ENCODE measurements around the gene ADGRD2. TPM values are rescaled to one million over a fixed set of nuclear protein-coding genes. Genes with fewer than 3 reads are reported as not detected.
"Not testable (repeated sequence)": the region's sequence is repeated elsewhere in the genome, so short reads cannot be mapped to it uniquely, and the experiment has no call there.

Gene ADGRD2
- total RNA-seq, 4 donors from 2014 or later = not detected

DNA sequence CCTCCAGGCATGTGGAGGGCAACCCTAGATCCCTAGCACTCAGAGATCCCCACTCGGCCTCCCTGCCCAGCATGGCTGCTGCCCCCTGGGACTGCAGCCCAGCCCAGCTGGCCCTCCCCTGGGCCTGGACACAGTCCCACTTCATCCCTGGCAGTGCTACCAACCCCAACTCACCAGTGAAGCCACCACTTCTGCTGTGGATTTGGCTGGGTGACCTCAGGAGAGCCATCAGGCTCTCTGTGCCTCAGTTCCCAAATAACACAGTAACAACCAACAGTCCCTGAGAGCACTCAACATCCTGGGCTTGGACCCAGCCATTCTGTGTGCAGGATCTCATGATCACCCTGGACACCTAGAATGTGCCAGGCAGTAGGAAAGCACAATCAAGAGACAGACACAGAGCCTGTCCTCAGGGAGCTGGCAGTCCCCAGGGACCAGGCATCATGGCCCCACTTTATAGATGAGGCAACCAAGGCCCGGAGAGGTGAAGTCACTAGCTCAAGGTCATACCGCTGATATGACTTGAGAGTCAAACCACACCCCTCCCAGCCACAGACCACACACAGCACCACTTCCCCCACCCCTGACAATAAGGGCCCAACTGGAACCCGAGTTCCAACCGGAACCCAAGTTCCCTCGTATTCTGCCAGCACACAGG lies 30.3 kb upstream of the ADGRD2 start:
- no peak for DNase-seq
- H3K4me3 ChIP-seq = no peak overlapping the region
- no peaks in the 10 kb centered on the region for H3K9me3 ChIP-seq
- no peak overlapping the region for H3K27ac ChIP-seq
- H3K4me1 ChIP-seq = no peaks in the 10 kb centered on the region
- H3K27me3 ChIP-seq = no peaks in the 10 kb centered on the region
- no peaks in the 10 kb centered on the region for H3K36me3 ChIP-seq
- TF ChIP-seq CTCF (IDR thresholded peaks at IDR 0.05) (no peak), POLR2A (IDR thresholded peaks at IDR 0.05) (no peak)

DNA sequence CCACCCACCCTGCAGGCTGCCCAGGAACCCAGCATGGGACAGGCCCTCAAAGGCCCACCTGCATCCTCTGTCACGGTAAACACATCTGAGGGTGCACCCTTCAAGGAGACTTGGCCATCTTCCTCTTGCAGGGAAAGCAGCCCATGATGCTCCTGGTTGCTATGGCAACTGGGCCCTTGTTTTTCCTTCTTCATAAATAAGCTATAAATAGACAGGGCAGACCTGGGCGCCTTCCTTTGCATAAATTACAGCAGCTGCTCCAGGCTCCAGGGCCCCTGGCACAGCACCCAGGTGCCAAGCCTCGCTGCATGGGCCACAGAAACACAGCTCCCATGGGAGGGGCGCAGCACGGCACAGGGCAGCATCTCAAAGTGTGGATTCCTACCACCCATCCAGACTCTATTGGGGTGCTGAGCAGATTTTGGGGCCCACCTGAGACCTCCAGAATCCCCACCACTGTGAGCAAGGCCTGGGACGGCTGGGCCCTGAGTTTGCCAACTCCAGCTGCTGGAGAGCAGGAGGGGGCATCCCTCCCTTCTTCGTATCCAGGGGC lies 29.2 kb upstream of the ADGRD2 start:
- Histone ChIP-seq H3K36me3 (no peaks in the 10 kb centered on the region), H3K4me3 (no peak overlapping the region), H3K27ac (no peak overlapping the region), H3K4me1 (no peaks in the 10 kb centered on the region), H3K27me3 (no peaks in the 10 kb centered on the region), H3K9me3 (no peaks in the 10 kb centered on the region)
- peak in 1 of 3 donors; percentile 34 for DNase-seq
- no peak for TF ChIP-seq POLR2A (IDR thresholded peaks at IDR 0.05)

- no peak for TF ChIP-seq POLR2A (IDR thresholded peaks at IDR 0.05)
- no peak for TF ChIP-seq CTCF (IDR thresholded peaks at IDR 0.05)
- DNase-seq = no peak
- Histone ChIP-seq H3K4me1 (no peaks in the 10 kb centered on the region), H3K27me3 (no peaks in the 10 kb centered on the region), H3K36me3 (no peaks in the 10 kb centered on the region), H3K4me3 (no peak overlapping the region), H3K9me3 (no peaks in the 10 kb centered on the region), H3K27ac (no peak overlapping the region)
These were observed 27.1 kb upstream of the ADGRD2 start for GRCh38 chr9:124423155-124423554.

DNA sequence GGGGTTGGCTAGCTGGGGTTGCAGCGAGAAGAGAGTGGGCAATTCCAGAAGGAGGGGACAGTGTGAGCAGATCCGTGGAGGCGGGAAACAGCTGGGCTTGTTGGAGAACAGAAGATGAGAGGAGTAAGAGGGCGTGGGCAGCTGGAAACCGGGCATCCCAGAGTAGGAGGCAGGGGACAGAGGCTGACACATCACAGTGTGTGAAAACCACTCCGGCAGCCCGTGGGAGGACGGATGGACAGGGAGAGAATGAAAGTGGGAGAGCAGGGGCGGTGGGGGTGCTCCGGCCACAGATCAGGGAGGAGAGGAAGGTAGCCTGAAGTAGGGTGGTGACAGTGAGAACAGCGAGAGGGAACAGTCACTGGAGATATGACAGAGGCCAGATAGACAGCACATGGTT lies 26.7 kb upstream of the ADGRD2 start:
- no peaks in the 10 kb centered on the region for H3K9me3 ChIP-seq
- no peaks in the 10 kb centered on the region for H3K4me1 ChIP-seq
- H3K27ac ChIP-seq = no peak overlapping the region
- no peaks in the 10 kb centered on the region for H3K36me3 ChIP-seq
- H3K4me3 ChIP-seq = no peak overlapping the region
- no peaks in the 10 kb centered on the region for H3K27me3 ChIP-seq
- peak in 1 of 3 donors; percentile 32 for DNase-seq
- no peak for TF ChIP-seq CTCF (IDR thresholded peaks at IDR 0.05)
- TF ChIP-seq POLR2A (IDR thresholded peaks at IDR 0.05) = no peak

- not testable (repeated sequence) for H3K27me3 ChIP-seq, H3K4me1 ChIP-seq, H3K4me3 ChIP-seq, DNase-seq, H3K36me3 ChIP-seq, H3K9me3 ChIP-seq, H3K27ac ChIP-seq
These were observed 24.5 kb upstream of the ADGRD2 start for GRCh38 chr9:124425733-124426132.

DNA sequence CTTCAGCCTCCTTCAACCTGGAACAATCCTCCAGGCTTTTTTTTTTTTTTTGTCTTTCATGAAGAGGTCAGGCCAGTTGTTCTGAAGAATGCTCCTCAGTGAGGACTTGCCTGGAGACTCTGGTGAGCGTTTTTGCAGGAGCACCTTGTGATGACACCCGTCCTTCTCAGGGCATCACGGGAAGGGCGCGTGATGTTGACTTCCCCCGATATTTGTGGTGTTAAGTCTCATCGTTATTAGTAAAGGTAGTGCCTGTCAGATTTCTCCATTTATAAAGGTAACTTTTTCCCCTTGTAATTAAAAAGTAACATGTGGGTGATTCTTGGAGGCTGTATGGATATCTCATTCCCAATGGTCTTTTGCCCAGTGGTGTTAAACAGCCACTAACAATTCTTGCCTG lies 23.9 kb upstream of the ADGRD2 start:
- Histone ChIP-seq H3K36me3 (no peaks in the 10 kb centered on the region), H3K27ac (no peak overlapping the region), H3K4me3 (no peak overlapping the region), H3K27me3 (no peaks in the 10 kb centered on the region), H3K4me1 (no peaks in the 10 kb centered on the region), H3K9me3 (no peaks in the 10 kb centered on the region)
- peak in 1 of 3 donors; percentile 15 for DNase-seq
- TF ChIP-seq CTCF (IDR thresholded peaks at IDR 0.05) = no peak
- TF ChIP-seq POLR2A (IDR thresholded peaks at IDR 0.05) = no peak

GRCh38 chr9:124427281-124427680 lies 23.0 kb upstream of the ADGRD2 start:
- Histone ChIP-seq H3K36me3 (no peaks in the 10 kb centered on the region), H3K4me3 (no peak overlapping the region), H3K4me1 (no peaks in the 10 kb centered on the region), H3K9me3 (no peaks in the 10 kb centered on the region), H3K27ac (no peak overlapping the region), H3K27me3 (no peaks in the 10 kb centered on the region)
- TF ChIP-seq CTCF (IDR thresholded peaks at IDR 0.05) = no peak
- no peak for TF ChIP-seq POLR2A (IDR thresholded peaks at IDR 0.05)
- peak in 1 of 3 donors; percentile 13 for DNase-seq

Data from Peyer's patch (tissue), 4 donors.